GM23338 (cell line): Measurements from ENCODE around the gene ILK. TPM values are rescaled to one million over a fixed set of nuclear protein-coding genes. Genes with fewer than 3 reads are reported as not detected.

Experiments used
- ATAC-seq: fragments of 200-7000 bp; cut with Tn5 transposase; 3 replicates; pipeline ENCODE4 v1.9.1; 2020
- DNase-seq: peaks from one replicate; pipeline ENCODE4 v3.0.0-alpha.2; 2015; ENCODE audit warnings: low spot score
- H2AFZ ChIP-seq: fragments of 200-600 bp; sonication (generic); 2 replicates; pipeline ENCODE4 v1.8.0; 2016; ENCODE audit warnings: antibody characterized with exemption, mild to moderate bottlenecking, moderate library complexity
- H3F3A ChIP-seq: fragments of 200-600 bp; sonication (generic); replicated peaks from 2 replicates; pipeline ENCODE4 v1.8.0; 2017; ENCODE audit warnings: antibody characterized with exemption, mixed run types, low read depth
- H3K27ac ChIP-seq: fragments of 200-600 bp; sonication (generic); 2 replicates; pipeline ENCODE4 v1.6.1; 2016; ENCODE audit warnings: low read depth
- H3K27me3 ChIP-seq: fragments of 200-600 bp; sonication (generic); 2 replicates; pipeline ENCODE4 v1.8.0; 2016; ENCODE audit warnings: mild to moderate bottlenecking, mixed run types, moderate library complexity; ENCODE audit not compliant: insufficient read depth
- H3K36me3 ChIP-seq: fragments of 200-600 bp; sonication (generic); 2 replicates; pipeline ENCODE4 v1.8.0; 2016; ENCODE audit warnings: mild to moderate bottlenecking; ENCODE audit not compliant: insufficient read depth
- H3K4me1 ChIP-seq: fragments of 200-600 bp; sonication (generic); 2 replicates; pipeline ENCODE4 v1.8.0; 2016; ENCODE audit warnings: mild to moderate bottlenecking, moderate library complexity; ENCODE audit not compliant: insufficient read depth
- H3K4me2 ChIP-seq: fragments of 200-600 bp; sonication (generic); 2 replicates; pipeline ENCODE4 v1.7.1; 2017; ENCODE audit warnings: mixed run types
- H3K4me3 ChIP-seq: fragments of 200-600 bp; sonication (generic); 2 replicates; pipeline ENCODE4 v1.6.1; 2016; ENCODE audit warnings: mixed run types
- H3K79me2 ChIP-seq: fragments of 200-600 bp; sonication (generic); replicated peaks from 2 replicates; pipeline ENCODE4 v1.8.0; 2017; ENCODE audit warnings: mild to moderate bottlenecking; ENCODE audit not compliant: insufficient read depth
- H3K9me2 ChIP-seq: fragments of 200-600 bp; sonication (generic); 2 replicates; pipeline ENCODE4 v1.8.0; 2017; ENCODE audit not compliant: insufficient read depth
- H4K20me1 ChIP-seq: fragments of 200-600 bp; sonication (generic); replicated peaks from 2 replicates; pipeline ENCODE4 v1.8.0; 2017; ENCODE audit warnings: mild to moderate bottlenecking; ENCODE audit not compliant: insufficient read depth
- H3K27ac Mint-ChIP-seq: 2 replicates; pipeline ENCODE4 v1.8.0; 2020; ENCODE audit warnings: inconsistent platforms, mild to moderate bottlenecking, moderate library complexity, mixed read lengths
- H3K27me3 Mint-ChIP-seq: 3 replicates; pipeline ENCODE4 v1.8.0; 2022; ENCODE audit warnings: low read depth, mild to moderate bottlenecking, moderate library complexity, mixed read lengths, inconsistent platforms; ENCODE audit not compliant: insufficient read depth, poor library complexity
- H3K36me3 Mint-ChIP-seq: 3 replicates; pipeline ENCODE4 v1.8.0; 2021; ENCODE audit warnings: low read depth, mild to moderate bottlenecking, inconsistent platforms, moderate library complexity, mixed read lengths
- H3K4me1 Mint-ChIP-seq: 3 replicates; pipeline ENCODE4 v1.8.0; 2020; ENCODE audit warnings: mild to moderate bottlenecking, inconsistent platforms, mixed read lengths
- H3K4me3 Mint-ChIP-seq: 3 replicates; pipeline ENCODE4 v1.8.0; 2021; ENCODE audit warnings: moderate library complexity, mild to moderate bottlenecking, inconsistent platforms, mixed read lengths
- H3K9me3 Mint-ChIP-seq: 3 replicates; pipeline ENCODE4 v1.8.0; 2020; ENCODE audit warnings: moderate library complexity, mild to moderate bottlenecking, inconsistent platforms, mixed read lengths
- EZH2 ChIP-seq: fragments of 200-600 bp; sonication (generic); IDR thresholded peaks from one replicate; pipeline ENCODE4 v1.8.0; 2017; ENCODE audit warnings: antibody characterized with exemption, mild to moderate bottlenecking, low read depth; ENCODE audit not compliant: unreplicated experiment
- JUNB ChIP-seq: IDR thresholded peaks from one replicate; pipeline ENCODE4 v1.6.1; 2016; ENCODE audit warnings: antibody characterized with exemption; ENCODE audit not compliant: unreplicated experiment
- NANOG ChIP-seq: IDR thresholded peaks from 2 replicates; pipeline ENCODE4 v1.6.1; 2016; ENCODE audit warnings: antibody characterized with exemption, borderline replicate concordance
- POLR2AphosphoS5 ChIP-seq: IDR thresholded peaks from 2 replicates; pipeline ENCODE4 v1.6.1; 2016; ENCODE audit warnings: antibody characterized with exemption, low read depth
- STAT1 ChIP-seq: IDR thresholded peaks from one replicate; pipeline ENCODE4 v1.6.1; 2016; ENCODE audit warnings: antibody characterized with exemption; ENCODE audit not compliant: unreplicated experiment
- ZNF114 ChIP-seq: fragments of 250-450 bp; sonication (Bioruptor Pico); IDR thresholded peaks from 2 replicates; pipeline ENCODE4 v1.5.0; 2020; ENCODE audit warnings: mild to moderate bottlenecking, moderate library complexity
- ZNF462 ChIP-seq: fragments of 250-450 bp; sonication (Bioruptor Pico); IDR thresholded peaks from 2 replicates; pipeline ENCODE4 v1.5.0; 2020; ENCODE audit warnings: mild to moderate bottlenecking, moderate library complexity
- polyA plus RNA-seq: library from polyadenylated mRNA; unstranded; fragments of >200 nt; fragmentation: Nextera tagmentation; extraction: Ambion mirVana; gene quantifications from 2 replicates; pipeline ENCODE4 v1.2.1, GENCODE V29; 2016
- total RNA-seq: library from RNA; depleted of rRNA; stranded (reverse); fragments of >200 nt; shearing (Covaris generic); gene quantifications from 2 replicates; pipeline ENCODE4 v1.2.3, GENCODE V29; 2014
- TF ChIP-seq, protein P1 (sequence below): IDR thresholded peaks from one replicate; pipeline ENCODE4 v1.6.1; 2018; ENCODE audit warnings: antibody characterized with exemption; ENCODE audit not compliant: unreplicated experiment
- TF ChIP-seq, protein P2 (sequence below), 2 experiments: fragments of 200-600 bp in 1 of 2; sonication (generic) in 1 of 2; conservative IDR thresholded peaks; 2 replicates each; pipeline versions ENCODE4 v1.5.1 to v1.6.1; 2016 to 2017; ENCODE audit warnings: antibody characterized with exemption in 2 of 2, low read depth in 2 of 2, mild to moderate bottlenecking in 2 of 2, moderate library complexity in 1 of 2
- TF ChIP-seq, protein P3 (sequence below): IDR thresholded peaks from 2 replicates; pipeline ENCODE4 v1.6.1; 2016; ENCODE audit warnings: antibody characterized with exemption

The ILK gene
- total and polyA plus RNA-seq, 2 experiments from 2014 or later, result 62.6 to 91.0 TPM

GRCh38 chr11:6584528-6584927, 19.0 kb upstream of the ILK start:
- Histone ChIP-seq H3K27me3 (no peaks in the 10 kb centered on the region), H4K20me1 (no peaks in the 10 kb centered on the region), H3K9me2 (no peaks in the 10 kb centered on the region), H3K36me3 (no peaks in the 10 kb centered on the region), H3K27ac (no peak overlapping the region), H3F3A (no peaks in the 10 kb centered on the region), H3K4me1 (no peaks in the 10 kb centered on the region), H2AFZ (no peak overlapping the region), H3K4me3 (no peak overlapping the region), H3K4me2 (no peak overlapping the region), H3K79me2 (no peaks in the 10 kb centered on the region)
- TF ChIP-seq NANOG (no peak), ZNF462 (CRISPR knock-in tag) (no peak), STAT1 (no peak), EZH2 (no peak), JUNB (no peak), ZNF114 (CRISPR knock-in tag) (no peak), POLR2AphosphoS5 (no peak)
- TF ChIP-seq, protein P1, sequence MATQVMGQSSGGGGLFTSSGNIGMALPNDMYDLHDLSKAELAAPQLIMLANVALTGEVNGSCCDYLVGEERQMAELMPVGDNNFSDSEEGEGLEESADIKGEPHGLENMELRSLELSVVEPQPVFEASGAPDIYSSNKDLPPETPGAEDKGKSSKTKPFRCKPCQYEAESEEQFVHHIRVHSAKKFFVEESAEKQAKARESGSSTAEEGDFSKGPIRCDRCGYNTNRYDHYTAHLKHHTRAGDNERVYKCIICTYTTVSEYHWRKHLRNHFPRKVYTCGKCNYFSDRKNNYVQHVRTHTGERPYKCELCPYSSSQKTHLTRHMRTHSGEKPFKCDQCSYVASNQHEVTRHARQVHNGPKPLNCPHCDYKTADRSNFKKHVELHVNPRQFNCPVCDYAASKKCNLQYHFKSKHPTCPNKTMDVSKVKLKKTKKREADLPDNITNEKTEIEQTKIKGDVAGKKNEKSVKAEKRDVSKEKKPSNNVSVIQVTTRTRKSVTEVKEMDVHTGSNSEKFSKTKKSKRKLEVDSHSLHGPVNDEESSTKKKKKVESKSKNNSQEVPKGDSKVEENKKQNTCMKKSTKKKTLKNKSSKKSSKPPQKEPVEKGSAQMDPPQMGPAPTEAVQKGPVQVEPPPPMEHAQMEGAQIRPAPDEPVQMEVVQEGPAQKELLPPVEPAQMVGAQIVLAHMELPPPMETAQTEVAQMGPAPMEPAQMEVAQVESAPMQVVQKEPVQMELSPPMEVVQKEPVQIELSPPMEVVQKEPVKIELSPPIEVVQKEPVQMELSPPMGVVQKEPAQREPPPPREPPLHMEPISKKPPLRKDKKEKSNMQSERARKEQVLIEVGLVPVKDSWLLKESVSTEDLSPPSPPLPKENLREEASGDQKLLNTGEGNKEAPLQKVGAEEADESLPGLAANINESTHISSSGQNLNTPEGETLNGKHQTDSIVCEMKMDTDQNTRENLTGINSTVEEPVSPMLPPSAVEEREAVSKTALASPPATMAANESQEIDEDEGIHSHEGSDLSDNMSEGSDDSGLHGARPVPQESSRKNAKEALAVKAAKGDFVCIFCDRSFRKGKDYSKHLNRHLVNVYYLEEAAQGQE, result no peak
- TF ChIP-seq, protein P2, sequence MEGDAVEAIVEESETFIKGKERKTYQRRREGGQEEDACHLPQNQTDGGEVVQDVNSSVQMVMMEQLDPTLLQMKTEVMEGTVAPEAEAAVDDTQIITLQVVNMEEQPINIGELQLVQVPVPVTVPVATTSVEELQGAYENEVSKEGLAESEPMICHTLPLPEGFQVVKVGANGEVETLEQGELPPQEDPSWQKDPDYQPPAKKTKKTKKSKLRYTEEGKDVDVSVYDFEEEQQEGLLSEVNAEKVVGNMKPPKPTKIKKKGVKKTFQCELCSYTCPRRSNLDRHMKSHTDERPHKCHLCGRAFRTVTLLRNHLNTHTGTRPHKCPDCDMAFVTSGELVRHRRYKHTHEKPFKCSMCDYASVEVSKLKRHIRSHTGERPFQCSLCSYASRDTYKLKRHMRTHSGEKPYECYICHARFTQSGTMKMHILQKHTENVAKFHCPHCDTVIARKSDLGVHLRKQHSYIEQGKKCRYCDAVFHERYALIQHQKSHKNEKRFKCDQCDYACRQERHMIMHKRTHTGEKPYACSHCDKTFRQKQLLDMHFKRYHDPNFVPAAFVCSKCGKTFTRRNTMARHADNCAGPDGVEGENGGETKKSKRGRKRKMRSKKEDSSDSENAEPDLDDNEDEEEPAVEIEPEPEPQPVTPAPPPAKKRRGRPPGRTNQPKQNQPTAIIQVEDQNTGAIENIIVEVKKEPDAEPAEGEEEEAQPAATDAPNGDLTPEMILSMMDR (conservative IDR thresholded peaks at IDR 0.05; ENCODE audit: low read depth in 2 of 2), result no peak
- TF ChIP-seq, protein P3, sequence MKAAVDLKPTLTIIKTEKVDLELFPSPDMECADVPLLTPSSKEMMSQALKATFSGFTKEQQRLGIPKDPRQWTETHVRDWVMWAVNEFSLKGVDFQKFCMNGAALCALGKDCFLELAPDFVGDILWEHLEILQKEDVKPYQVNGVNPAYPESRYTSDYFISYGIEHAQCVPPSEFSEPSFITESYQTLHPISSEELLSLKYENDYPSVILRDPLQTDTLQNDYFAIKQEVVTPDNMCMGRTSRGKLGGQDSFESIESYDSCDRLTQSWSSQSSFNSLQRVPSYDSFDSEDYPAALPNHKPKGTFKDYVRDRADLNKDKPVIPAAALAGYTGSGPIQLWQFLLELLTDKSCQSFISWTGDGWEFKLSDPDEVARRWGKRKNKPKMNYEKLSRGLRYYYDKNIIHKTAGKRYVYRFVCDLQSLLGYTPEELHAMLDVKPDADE, result no peak
- peaks cover 4% of the 10 kb centered on the region for H3K27me3 Mint-ChIP-seq
- no peak overlapping the region for H3K4me3 Mint-ChIP-seq
- no peak for DNase-seq
- peaks cover 18% of the 10 kb centered on the region; the same call in 2 of the 3 replicates for H3K9me3 Mint-ChIP-seq
- no peaks in the 10 kb centered on the region for H3K4me1 Mint-ChIP-seq
- no peak for ATAC-seq
- H3K36me3 Mint-ChIP-seq, result peaks cover 16% of the 10 kb centered on the region
- H3K27ac Mint-ChIP-seq, result no peak overlapping the region
